HUES64 (cell line): ENCODE measurements around the gene ARHGEF28.

Experiments used
- H3K27ac ChIP-seq: 2 replicates; pipeline ENCODE4 v1.7.0; 2013; ENCODE audit warnings: low read depth, low read length, inconsistent platforms
- H3K27me3 ChIP-seq: 2 replicates; pipeline ENCODE4 v1.6.1; 2013; ENCODE audit warnings: mild to moderate bottlenecking, low read length; ENCODE audit not compliant: insufficient read depth
- H3K36me3 ChIP-seq: 2 replicates; pipeline ENCODE4 v1.6.1; 2013; ENCODE audit warnings: mild to moderate bottlenecking, low read length; ENCODE audit not compliant: insufficient read depth
- H3K4me1 ChIP-seq: 2 replicates; pipeline ENCODE4 v1.6.1; 2013; ENCODE audit warnings: mild to moderate bottlenecking, low read length, moderate library complexity; ENCODE audit not compliant: insufficient read depth
- H3K4me3 ChIP-seq: 2 replicates; pipeline ENCODE4 v1.5.1; 2013; ENCODE audit warnings: mild to moderate bottlenecking, low read length, moderate library complexity
- H3K9ac ChIP-seq: 2 replicates; pipeline ENCODE4 v1.6.1; 2013; ENCODE audit warnings: mild to moderate bottlenecking, low read depth, low read length
- H3K9me3 ChIP-seq: 2 replicates; pipeline ENCODE4 v1.6.1; 2013; ENCODE audit warnings: low read depth, low read length; ENCODE audit not compliant: insufficient read depth
- WGBS: fragments of 150-250, 120-280 bp; methylation state at CpG from one replicate; pipeline ENCODE4 v1.1.7; 2013; ENCODE audit warnings: missing lambda C conversion rate; 5-methylcytosine and 5-hydroxymethylcytosine counted together

ARHGEF28 gene

GRCh38 chr5:73942783-73943182 is 316.8 kb downstream of the ARHGEF28 start:
- no peak overlapping the region for H3K27ac ChIP-seq
- no peaks in the 10 kb centered on the region for H3K27me3 ChIP-seq
- H3K36me3 ChIP-seq: no peaks in the 10 kb centered on the region
- H3K4me1 ChIP-seq: no peaks in the 10 kb centered on the region
- H3K4me3 ChIP-seq: no peak overlapping the region
- no peak overlapping the region for H3K9ac ChIP-seq
- 98% methylated on average over 1 of the region's 1 CpG for WGBS
- no peaks in the 10 kb centered on the region for H3K9me3 ChIP-seq

- no peaks in the 10 kb centered on the region for H3K4me1 ChIP-seq
- no peak overlapping the region for H3K27ac ChIP-seq
- 100% methylated on average over 1 of the region's 1 CpG for WGBS
- no peaks in the 10 kb centered on the region for H3K9me3 ChIP-seq
- no peaks in the 10 kb centered on the region for H3K36me3 ChIP-seq
- no peak overlapping the region for H3K4me3 ChIP-seq
- H3K27me3 ChIP-seq: no peaks in the 10 kb centered on the region
- no peak overlapping the region for H3K9ac ChIP-seq
Measured at GRCh38 chr5:73943397-73943796, 317.4 kb downstream of the ARHGEF28 start.

GRCh38 chr5:73944581-73944980 is 318.6 kb downstream of the ARHGEF28 start:
- WGBS: 100% methylated on average over 1 of the region's 1 CpG
- H3K9ac ChIP-seq: no peak overlapping the region
- H3K27ac ChIP-seq: no peak overlapping the region

GRCh38 chr5:73945505-73945904 is 319.5 kb downstream of the ARHGEF28 start:
- Histone ChIP-seq H3K9me3 (no peaks in the 10 kb centered on the region), H3K4me1 (no peaks in the 10 kb centered on the region), H3K27me3 (no peaks in the 10 kb centered on the region), H3K4me3 (no peak overlapping the region), H3K9ac (no peak overlapping the region), H3K27ac (no peak overlapping the region), H3K36me3 (no peaks in the 10 kb centered on the region)
- WGBS: 95% methylated on average over 5 of the region's 7 CpGs

More at GRCh38 chr5:73944581-73944980, 318.6 kb downstream of the ARHGEF28 start:
- H3K4me3 ChIP-seq: no peak overlapping the region
- H3K4me1 ChIP-seq: no peaks in the 10 kb centered on the region
- no peaks in the 10 kb centered on the region for H3K9me3 ChIP-seq
- no peaks in the 10 kb centered on the region for H3K27me3 ChIP-seq
- no peaks in the 10 kb centered on the region for H3K36me3 ChIP-seq

GRCh38 chr5:73946278-73946677 is 320.3 kb downstream of the ARHGEF28 start:
- Histone ChIP-seq H3K27ac (no peak overlapping the region), H3K9me3 (no peaks in the 10 kb centered on the region), H3K27me3 (no peaks in the 10 kb centered on the region), H3K4me1 (no peaks in the 10 kb centered on the region), H3K9ac (no peak overlapping the region), H3K36me3 (no peaks in the 10 kb centered on the region), H3K4me3 (no peak overlapping the region)
- whole genome bisulfite sequencing: 76% methylated on average over 5 of the region's 5 CpGs

- Histone ChIP-seq H3K9ac (no peak overlapping the region), H3K4me1 (no peaks in the 10 kb centered on the region), H3K36me3 (no peaks in the 10 kb centered on the region), H3K9me3 (no peaks in the 10 kb centered on the region), H3K27ac (no peak overlapping the region), H3K27me3 (no peaks in the 10 kb centered on the region), H3K4me3 (no peak overlapping the region)
- 87% methylated on average over 5 of the region's 5 CpGs for WGBS
Measured at GRCh38 chr5:73946919-73947602, 321.1 kb downstream of the ARHGEF28 start.

- no peaks in the 10 kb centered on the region for H3K4me1 ChIP-seq
- H3K9me3 ChIP-seq: no peaks in the 10 kb centered on the region
- H3K27ac ChIP-seq: no peak overlapping the region
- H3K4me3 ChIP-seq: no peak overlapping the region
- WGBS: 88% methylated on average over 9 of the region's 9 CpGs
- H3K9ac ChIP-seq: no peak overlapping the region
- no peaks in the 10 kb centered on the region for H3K27me3 ChIP-seq
- no peaks in the 10 kb centered on the region for H3K36me3 ChIP-seq
Measured at GRCh38 chr5:73947906-73948640, 322.1 kb downstream of the ARHGEF28 start.

GRCh38 chr5:73948720-73949119 is 322.7 kb downstream of the ARHGEF28 start:
- H3K27me3 ChIP-seq: no peaks in the 10 kb centered on the region
- H3K36me3 ChIP-seq: no peaks in the 10 kb centered on the region
- WGBS: 85% methylated on average over 3 of the region's 3 CpGs
- H3K27ac ChIP-seq: no peak overlapping the region
- H3K4me1 ChIP-seq: no peaks in the 10 kb centered on the region
- H3K9ac ChIP-seq: no peak overlapping the region
- no peaks in the 10 kb centered on the region for H3K9me3 ChIP-seq
- no peak overlapping the region for H3K4me3 ChIP-seq

- no peaks in the 10 kb centered on the region for H3K27me3 ChIP-seq
- WGBS: 58% methylated on average over 3 of the region's 3 CpGs
- no peak overlapping the region for H3K9ac ChIP-seq
- H3K4me3 ChIP-seq: no peak overlapping the region
- H3K27ac ChIP-seq: no peak overlapping the region
- H3K9me3 ChIP-seq: no peaks in the 10 kb centered on the region
- no peaks in the 10 kb centered on the region for H3K36me3 ChIP-seq
- no peaks in the 10 kb centered on the region for H3K4me1 ChIP-seq
Measured at GRCh38 chr5:73950441-73950873, 324.5 kb downstream of the ARHGEF28 start.

- H3K36me3 ChIP-seq: no peaks in the 10 kb centered on the region
- H3K27ac ChIP-seq: no peak overlapping the region
- H3K27me3 ChIP-seq: no peaks in the 10 kb centered on the region
- H3K4me3 ChIP-seq: no peak overlapping the region
- no peak overlapping the region for H3K9ac ChIP-seq
- 93% methylated on average over 3 of the region's 3 CpGs for WGBS
- no peaks in the 10 kb centered on the region for H3K9me3 ChIP-seq
- no peaks in the 10 kb centered on the region for H3K4me1 ChIP-seq
Measured at GRCh38 chr5:73950912-73951430, 325.0 kb downstream of the ARHGEF28 start.

GRCh38 chr5:73952872-73953271 is 326.9 kb downstream of the ARHGEF28 start:
- 88% methylated on average over 3 of the region's 3 CpGs for WGBS
- H3K9me3 ChIP-seq: no peaks in the 10 kb centered on the region
- no peaks in the 10 kb centered on the region for H3K36me3 ChIP-seq
- no peak overlapping the region for H3K27ac ChIP-seq
- H3K4me1 ChIP-seq: no peaks in the 10 kb centered on the region
- no peak overlapping the region for H3K9ac ChIP-seq
- no peak overlapping the region for H3K4me3 ChIP-seq
- no peaks in the 10 kb centered on the region for H3K27me3 ChIP-seq
